Measurements from ENCODE around the gene BICRAL.
"Not testable (repeated sequence)": the region's sequence is repeated elsewhere in the genome, so short reads cannot be mapped to it uniquely, and the experiment has no call there.

BICRAL gene

GRCh38 chr6:42871711-42872110 lies 89.9 kb downstream of the BICRAL start:
- TF ChIP-seq, protein P1, sequence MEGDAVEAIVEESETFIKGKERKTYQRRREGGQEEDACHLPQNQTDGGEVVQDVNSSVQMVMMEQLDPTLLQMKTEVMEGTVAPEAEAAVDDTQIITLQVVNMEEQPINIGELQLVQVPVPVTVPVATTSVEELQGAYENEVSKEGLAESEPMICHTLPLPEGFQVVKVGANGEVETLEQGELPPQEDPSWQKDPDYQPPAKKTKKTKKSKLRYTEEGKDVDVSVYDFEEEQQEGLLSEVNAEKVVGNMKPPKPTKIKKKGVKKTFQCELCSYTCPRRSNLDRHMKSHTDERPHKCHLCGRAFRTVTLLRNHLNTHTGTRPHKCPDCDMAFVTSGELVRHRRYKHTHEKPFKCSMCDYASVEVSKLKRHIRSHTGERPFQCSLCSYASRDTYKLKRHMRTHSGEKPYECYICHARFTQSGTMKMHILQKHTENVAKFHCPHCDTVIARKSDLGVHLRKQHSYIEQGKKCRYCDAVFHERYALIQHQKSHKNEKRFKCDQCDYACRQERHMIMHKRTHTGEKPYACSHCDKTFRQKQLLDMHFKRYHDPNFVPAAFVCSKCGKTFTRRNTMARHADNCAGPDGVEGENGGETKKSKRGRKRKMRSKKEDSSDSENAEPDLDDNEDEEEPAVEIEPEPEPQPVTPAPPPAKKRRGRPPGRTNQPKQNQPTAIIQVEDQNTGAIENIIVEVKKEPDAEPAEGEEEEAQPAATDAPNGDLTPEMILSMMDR (IDR thresholded peaks at IDR 0.05; ENCODE audit: low read depth, low read length), result no peak
- H3K4me3 ChIP-seq (replicated peaks in 1 of 2; ENCODE audit: low read depth in 2 of 2, low read length in 2 of 2), result no peak overlapping the region
- no peak for DNase-seq (ENCODE audit: low read depth in 2 of 2)

DNA sequence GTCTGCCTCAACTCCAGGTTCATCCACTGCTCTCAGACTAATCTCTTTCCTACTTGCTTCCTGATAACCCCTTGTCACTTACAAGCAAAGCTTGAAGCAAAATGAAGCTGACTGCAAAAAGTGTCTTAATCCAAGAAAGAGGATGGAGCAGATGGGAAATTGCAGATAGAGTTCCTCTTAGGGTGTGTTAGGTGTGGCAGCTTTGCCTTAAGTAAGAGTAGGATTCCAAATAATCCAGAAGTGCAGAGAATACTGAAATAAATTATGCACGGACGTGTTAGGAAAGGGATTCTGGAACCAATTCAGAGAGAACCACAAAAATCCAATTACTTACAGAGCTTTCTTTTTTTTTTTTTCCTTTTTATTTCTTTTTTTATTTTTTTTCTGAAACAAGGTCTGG lies 91.5 kb downstream of the BICRAL start:
- no peak for DNase-seq (ENCODE audit: low read depth in 2 of 2)
- H3K4me3 ChIP-seq (replicated peaks in 1 of 2; ENCODE audit: low read depth in 2 of 2, low read length in 2 of 2), result no peak overlapping the region
- TF ChIP-seq, protein P1 (IDR thresholded peaks at IDR 0.05; ENCODE audit: low read depth, low read length), result no peak

DNA sequence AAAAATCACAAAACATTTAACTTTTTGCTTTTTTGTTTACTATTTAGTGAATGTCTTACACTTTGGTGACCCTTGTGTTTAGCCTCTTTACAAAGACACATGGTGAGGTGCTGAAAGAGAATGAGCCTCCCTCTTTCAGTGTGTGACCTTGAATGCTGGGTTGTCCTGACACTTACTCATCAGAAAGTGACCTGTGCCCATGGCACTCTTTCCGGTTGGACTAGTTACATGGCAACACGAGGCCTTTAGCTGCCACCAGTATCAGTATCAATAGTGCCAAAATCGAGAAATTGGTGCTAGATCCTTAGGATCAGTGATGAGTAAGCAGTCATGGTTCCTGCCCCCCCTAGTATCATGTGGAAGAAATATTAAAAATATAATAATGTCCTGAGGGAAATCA lies 95.8 kb downstream of the BICRAL start:
- no peak overlapping the region for H3K4me3 ChIP-seq (replicated peaks in 1 of 2; ENCODE audit: low read depth in 2 of 2, low read length in 2 of 2)
- DNase-seq (ENCODE audit: low read depth in 2 of 2), result no peak
- TF ChIP-seq, protein P1 (IDR thresholded peaks at IDR 0.05; ENCODE audit: low read depth, low read length), result no peak

DNA sequence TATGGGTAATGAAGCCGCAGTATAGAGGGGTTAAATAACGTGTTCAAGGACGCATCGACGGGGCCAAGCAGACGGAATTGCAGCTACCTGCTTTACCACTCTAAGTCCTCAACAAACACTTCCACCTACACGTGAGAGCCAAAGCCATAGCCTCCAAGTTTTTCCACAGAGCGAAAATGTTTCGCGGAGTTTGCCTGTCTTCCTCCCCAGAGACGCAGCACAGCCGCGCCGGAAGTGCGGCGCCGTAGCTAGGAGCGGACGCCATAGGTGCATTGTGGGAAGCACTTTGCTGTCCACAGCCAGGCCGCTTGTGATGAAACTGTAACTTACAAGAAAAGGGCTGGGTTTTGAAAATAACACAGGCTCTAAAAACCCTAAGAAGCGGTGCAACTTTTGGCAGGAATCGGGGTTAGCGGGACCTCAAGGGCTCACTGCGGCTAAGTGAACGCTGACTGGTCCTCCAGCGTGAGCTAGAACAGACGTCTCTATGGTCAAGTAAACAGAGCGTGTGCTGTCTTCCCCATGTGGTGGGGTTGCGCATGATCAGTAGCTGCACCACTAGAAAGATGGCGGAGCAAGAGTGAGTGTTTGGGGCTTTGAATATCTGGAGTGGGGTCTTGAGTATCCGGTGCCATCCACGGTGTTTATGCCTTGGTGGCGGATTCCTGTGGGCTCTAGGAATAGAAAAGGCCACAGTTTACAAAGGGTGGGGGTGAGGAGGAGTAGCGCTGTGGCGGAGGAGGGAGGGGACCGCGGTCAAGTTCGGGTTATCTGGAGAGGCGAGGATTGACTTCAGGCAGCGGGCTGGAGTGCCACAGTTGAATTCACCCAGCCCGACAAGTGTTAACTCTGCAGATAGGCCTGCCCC lies 97.8 kb downstream of the BICRAL start, which contains the start of gene RPL7L1:
Gene RPL7L1 (plus strand): TSS at position 245 of the 868 bp plus-strand sequence. CDS start 295 bp downstream, at position 540.
- DNase-seq (ENCODE audit: low read depth in 2 of 2), result peak; percentile 91 to 93
- TF ChIP-seq, protein P1 (IDR thresholded peaks at IDR 0.05; ENCODE audit: low read depth, low read length), result peak; percentile 9
- H3K4me3 ChIP-seq (replicated peaks in 1 of 2; ENCODE audit: low read depth in 2 of 2, low read length in 2 of 2), result peak within 1 kb of the TSS; percentile 63 to 70

DNA sequence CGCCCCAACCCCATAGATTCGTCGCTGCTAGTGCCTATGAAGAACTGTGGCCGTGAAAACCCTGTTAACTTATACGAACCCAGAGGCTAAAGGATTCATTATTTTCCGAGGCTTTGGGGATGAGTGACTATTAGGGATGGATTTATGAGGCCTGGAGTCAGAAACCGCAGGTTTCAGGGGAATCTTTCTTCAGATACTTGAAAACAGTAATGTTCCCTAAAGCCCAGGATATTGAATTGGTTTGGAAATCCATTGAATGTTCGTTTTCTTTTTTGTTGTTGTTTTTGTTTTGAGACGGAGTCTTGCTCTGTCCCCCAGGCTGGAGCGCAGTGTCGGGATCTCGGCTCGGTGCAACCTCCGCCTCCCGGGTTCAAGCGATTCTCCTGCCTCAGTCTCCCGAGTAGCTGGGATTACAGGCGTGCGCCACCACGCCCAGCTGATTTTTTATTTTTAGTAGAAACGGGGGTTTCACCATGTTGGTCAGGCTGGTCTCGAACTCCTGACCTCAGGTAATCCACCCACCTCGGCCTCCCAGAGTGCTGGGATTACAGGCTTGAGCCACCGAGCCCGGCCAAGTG lies 98.5 kb downstream of the BICRAL start:
- DNase-seq (ENCODE audit: low read depth in 2 of 2), result not testable (repeated sequence)
- peak overlapping the region; percentile 63 to 70 for H3K4me3 ChIP-seq (replicated peaks in 1 of 2; ENCODE audit: low read depth in 2 of 2, low read length in 2 of 2)

DNA sequence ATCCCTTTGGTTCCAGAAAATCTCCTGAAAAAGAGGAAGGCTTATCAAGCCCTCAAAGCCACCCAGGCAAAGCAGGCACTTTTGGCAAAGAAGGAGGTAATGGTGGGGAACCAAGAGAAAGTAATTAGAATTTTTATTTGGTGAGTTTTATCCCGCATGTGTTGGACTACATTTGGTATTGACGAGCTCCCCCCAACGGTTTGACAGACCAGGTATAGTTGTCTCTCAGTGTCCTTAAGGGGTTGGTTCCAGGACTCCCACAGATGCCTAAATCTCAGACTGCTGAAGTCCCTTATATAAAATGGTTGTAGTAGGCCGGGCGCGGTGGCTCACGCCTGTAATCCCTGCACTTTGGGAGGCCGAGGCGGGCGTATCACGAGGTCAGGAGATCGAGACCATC lies 99.0 kb downstream of the BICRAL start:
- not testable (repeated sequence) for DNase-seq (ENCODE audit: low read depth in 2 of 2)
- peak overlapping the region; percentile 63 to 70 for H3K4me3 ChIP-seq (replicated peaks in 1 of 2; ENCODE audit: low read depth in 2 of 2, low read length in 2 of 2)

DNA sequence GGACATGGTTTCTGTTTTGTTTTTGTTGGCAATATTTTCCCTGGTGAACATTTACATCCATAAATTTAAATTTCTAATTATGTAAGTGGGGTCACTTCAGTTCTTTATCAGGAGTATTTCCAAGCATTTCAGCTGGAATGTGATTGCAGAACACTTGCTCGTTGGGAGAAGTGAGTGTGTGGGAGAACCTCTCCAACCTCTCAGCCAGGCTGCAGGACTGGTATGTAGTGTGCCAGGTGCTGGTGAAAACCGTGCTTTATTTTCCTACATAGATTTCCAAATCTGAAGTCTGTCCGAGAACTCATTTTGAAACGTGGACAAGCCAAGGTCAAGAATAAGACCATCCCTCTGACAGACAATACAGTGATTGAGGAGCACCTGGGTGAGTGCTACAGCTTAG lies 103.8 kb downstream of the BICRAL start:
- no peak overlapping the region for H3K4me3 ChIP-seq (replicated peaks in 1 of 2; ENCODE audit: low read depth in 2 of 2, low read length in 2 of 2)
- TF ChIP-seq, protein P1 (IDR thresholded peaks at IDR 0.05; ENCODE audit: low read depth, low read length), result no peak
- DNase-seq (ENCODE audit: low read depth in 2 of 2), result no peak

DNA sequence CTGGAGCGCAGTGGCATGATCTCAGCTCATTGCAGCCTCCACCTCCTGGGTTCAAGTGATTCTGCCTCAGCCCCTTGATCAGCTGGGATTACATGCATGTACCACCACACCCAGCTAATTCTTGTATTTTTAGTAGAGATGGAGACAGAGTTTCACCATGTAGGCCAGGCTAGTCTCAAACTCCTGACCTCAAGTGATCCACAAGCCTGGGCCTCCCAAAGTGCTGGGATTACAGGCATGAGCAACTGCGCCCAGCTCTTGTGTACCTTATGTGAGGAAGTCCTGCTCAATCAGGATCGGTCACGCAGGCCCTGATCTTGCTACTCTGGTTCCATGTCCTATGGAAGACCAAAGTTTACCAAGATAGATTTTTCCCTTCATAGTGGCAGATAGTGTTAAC lies 106.3 kb downstream of the BICRAL start:
- not testable (repeated sequence) for DNase-seq (ENCODE audit: low read depth in 2 of 2); H3K4me3 ChIP-seq (replicated peaks in 1 of 2; ENCODE audit: low read depth in 2 of 2, low read length in 2 of 2)

Measured in cardiac fibroblast (primary cell).